RWPE2 (cell line): ENCODE measurements around the gene RPL10.

ENCODE experiments used
- ATAC-seq: fragments of 200-7000 bp; cut with Tn5 transposase; 3 replicates; pipeline ENCODE4 v1.9.1; 2021; ENCODE audit warnings: low read depth
- DNase-seq: peaks from one replicate; pipeline ENCODE4 v3.0.0-alpha.2; 2020; ENCODE audit warnings: low spot score
- H3K27ac ChIP-seq: fragments of 450-650 bp; 2 replicates; pipeline ENCODE4 v1.5.1; 2017; ENCODE audit warnings: mild to moderate bottlenecking; ENCODE audit not compliant: poor library complexity, severe bottlenecking
- H3K27me3 ChIP-seq: fragments of 250-450 bp; sonication (Bioruptor Pico); 2 replicates; pipeline ENCODE4 v1.5.1; 2021; ENCODE audit warnings: mild to moderate bottlenecking, moderate library complexity; ENCODE audit not compliant: insufficient read depth, poor library complexity, severe bottlenecking
- H3K36me3 ChIP-seq: fragments of 250-450 bp; sonication (Bioruptor Pico); 2 replicates; pipeline ENCODE4 v1.5.1; 2020; ENCODE audit warnings: low read depth, mild to moderate bottlenecking, moderate library complexity
- H3K4me1 ChIP-seq: fragments of 250-450 bp; sonication (Bioruptor Pico); 2 replicates; pipeline ENCODE4 v1.5.1; 2021; ENCODE audit warnings: mild to moderate bottlenecking, moderate library complexity; ENCODE audit not compliant: insufficient read depth, poor library complexity, severe bottlenecking
- H3K4me3 ChIP-seq: fragments of 250-450 bp; sonication (Bioruptor Pico); 2 replicates; pipeline ENCODE4 v1.5.1; 2021; ENCODE audit warnings: mild to moderate bottlenecking, moderate library complexity; ENCODE audit not compliant: severe bottlenecking
- H3K9me3 ChIP-seq: fragments of 250-450 bp; sonication (Bioruptor Pico); 2 replicates; pipeline ENCODE4 v1.5.1; 2021; ENCODE audit warnings: mild to moderate bottlenecking, moderate library complexity; ENCODE audit not compliant: severe bottlenecking
- TF ChIP-seq, protein P1 (sequence below): fragments of 450-650 bp; IDR thresholded peaks from one replicate; pipeline ENCODE4 v1.5.1; 2017; ENCODE audit warnings: mild to moderate bottlenecking, moderate library complexity; ENCODE audit not compliant: poor library complexity, severe bottlenecking

RPL10 gene

DNA sequence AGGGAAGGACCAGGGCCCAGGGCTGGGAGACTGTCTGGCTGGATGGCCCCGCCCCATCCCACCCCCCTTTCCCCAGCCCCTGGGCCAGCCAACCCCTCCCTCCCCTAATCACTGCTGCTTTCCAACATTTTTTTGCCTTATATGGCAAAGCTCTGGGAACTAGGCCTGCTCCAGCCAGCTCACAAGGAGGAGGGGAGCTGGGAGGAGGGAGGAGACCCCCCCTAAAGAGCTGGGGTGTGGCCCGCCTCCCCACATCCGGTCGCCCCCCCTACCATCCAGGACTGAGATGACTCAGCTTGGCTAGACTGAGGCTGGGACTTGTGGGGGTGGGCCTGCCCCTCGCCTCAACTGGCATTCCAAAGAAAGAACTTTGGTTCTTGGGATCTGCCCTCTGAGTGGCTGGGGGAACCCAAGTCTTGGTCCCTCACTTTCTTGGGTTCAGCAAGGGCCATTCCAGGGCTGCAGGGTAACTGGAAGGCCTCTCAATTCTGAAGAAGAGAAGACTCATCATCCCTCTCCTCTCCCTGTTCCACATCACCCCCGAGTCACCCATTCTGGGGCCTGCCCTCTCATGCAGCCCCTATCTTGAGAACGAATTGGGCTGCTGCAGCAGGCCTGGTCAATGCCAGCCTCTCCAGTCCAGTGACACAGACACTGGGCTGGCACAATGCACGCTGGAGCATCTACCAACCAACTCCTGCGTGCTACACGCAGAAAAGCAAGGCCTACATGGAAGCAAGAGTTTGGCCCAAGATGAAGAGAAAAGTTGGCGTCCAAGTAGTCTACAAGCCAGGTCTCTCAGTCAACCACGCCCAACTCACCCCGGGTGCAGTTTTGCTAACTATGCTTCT lies 28.5 kb upstream of the RPL10 start:
- TF ChIP-seq, protein P1, sequence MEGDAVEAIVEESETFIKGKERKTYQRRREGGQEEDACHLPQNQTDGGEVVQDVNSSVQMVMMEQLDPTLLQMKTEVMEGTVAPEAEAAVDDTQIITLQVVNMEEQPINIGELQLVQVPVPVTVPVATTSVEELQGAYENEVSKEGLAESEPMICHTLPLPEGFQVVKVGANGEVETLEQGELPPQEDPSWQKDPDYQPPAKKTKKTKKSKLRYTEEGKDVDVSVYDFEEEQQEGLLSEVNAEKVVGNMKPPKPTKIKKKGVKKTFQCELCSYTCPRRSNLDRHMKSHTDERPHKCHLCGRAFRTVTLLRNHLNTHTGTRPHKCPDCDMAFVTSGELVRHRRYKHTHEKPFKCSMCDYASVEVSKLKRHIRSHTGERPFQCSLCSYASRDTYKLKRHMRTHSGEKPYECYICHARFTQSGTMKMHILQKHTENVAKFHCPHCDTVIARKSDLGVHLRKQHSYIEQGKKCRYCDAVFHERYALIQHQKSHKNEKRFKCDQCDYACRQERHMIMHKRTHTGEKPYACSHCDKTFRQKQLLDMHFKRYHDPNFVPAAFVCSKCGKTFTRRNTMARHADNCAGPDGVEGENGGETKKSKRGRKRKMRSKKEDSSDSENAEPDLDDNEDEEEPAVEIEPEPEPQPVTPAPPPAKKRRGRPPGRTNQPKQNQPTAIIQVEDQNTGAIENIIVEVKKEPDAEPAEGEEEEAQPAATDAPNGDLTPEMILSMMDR = no peak
- H3K27me3 ChIP-seq = no peaks in the 10 kb centered on the region
- peak overlapping the region; percentile 56 for H3K4me3 ChIP-seq
- ATAC-seq (peak; percentile 16), DNase-seq (peak; percentile 87)
- peak overlapping the region; percentile 97 for H3K27ac ChIP-seq
- peaks cover 14% of the 10 kb centered on the region for H3K4me1 ChIP-seq
- peaks cover 55% of the 10 kb centered on the region for H3K36me3 ChIP-seq
- no peaks in the 10 kb centered on the region for H3K9me3 ChIP-seq

DNA sequence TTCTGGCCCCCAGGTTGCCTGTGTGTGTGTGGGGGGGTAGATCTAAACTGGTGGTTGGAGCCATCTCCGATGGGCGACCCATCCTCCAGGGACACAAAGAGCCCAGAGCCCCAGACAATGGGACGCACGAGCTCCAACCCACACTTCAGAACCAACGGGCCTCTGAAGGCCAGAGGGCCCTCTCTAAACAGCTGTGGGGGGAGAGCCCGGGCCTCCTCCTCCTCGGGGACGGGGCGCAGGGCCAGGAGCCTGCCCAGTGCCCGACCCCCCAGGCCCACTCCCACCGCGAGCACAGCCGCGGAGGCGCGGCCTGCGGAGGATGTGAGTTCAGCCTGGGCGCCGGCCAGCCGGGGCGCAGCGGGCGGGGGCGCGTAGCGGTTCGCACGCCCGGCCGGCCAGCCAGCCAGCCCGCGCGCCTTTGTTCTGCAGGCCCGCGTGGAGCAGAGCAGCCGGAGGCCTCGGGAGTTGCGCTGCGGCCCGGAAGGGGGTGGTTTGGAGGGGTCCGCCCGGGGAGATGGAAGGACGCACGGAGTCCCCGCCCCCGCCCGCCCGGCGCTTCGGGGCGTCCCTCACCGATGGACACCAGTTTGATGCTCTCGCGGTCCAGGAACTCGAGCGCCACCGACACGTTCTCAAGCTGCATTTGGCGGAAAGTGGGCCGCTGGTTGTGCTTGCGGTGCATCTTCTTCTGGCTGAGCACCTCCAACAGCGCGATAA lies 27.7 kb upstream of the RPL10 start:
- Histone ChIP-seq H3K9me3 (no peaks in the 10 kb centered on the region), H3K27ac (peak overlapping the region; percentile 97), H3K36me3 (peaks cover 47% of the 10 kb centered on the region), H3K4me3 (peak overlapping the region; percentile 56), H3K27me3 (no peaks in the 10 kb centered on the region), H3K4me1 (peaks cover 14% of the 10 kb centered on the region)
- ATAC-seq (no peak), DNase-seq (no peak)
- TF ChIP-seq, protein P1 = no peak

DNA sequence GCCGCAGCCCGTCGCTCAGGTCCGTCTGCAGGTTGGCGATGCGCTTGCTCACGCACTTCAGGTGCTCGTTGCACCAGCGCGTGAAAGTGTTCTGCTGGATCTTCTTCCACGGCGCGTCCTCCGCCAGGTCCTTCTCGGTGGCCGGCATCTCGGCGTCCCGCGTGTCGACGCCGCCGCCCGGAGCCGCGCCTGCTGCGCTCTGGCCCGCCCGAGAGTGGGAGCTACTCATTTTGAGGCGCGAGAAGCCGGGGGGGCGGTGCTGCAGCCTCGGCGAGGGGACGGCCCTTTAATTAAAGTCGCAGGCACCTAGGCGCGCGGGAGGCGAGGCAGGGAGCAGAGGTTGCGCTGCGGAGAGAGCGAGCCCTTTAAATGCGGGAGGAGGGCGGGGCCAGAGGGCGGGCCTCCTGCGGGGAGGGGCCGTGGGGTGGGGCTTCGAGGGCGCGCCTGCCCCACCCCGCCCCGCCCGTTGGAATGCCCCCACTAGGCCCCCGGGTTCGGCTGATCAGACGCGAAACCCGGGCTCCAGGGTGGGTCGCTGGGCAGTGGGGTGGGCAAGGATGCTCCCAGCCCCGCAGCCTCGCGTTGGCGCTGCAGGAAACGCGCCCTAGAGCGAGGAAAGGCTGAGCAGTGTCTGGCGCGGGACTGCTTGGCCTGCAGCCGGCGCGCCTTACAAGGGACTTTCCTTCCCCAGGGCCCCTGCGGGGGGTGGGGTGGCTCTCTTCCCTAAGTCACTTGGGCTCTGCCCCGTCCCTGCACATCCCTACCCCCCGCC lies 27.0 kb upstream of the RPL10 start:
- ATAC-seq (peak; percentile 35), DNase-seq (peak; percentile 92)
- Histone ChIP-seq H3K4me1 (peaks cover 14% of the 10 kb centered on the region), H3K4me3 (peak overlapping the region; percentile 56), H3K9me3 (no peaks in the 10 kb centered on the region), H3K36me3 (peaks cover 39% of the 10 kb centered on the region), H3K27me3 (no peaks in the 10 kb centered on the region), H3K27ac (peak overlapping the region; percentile 97)
- TF ChIP-seq, protein P1 = no peak

DNA sequence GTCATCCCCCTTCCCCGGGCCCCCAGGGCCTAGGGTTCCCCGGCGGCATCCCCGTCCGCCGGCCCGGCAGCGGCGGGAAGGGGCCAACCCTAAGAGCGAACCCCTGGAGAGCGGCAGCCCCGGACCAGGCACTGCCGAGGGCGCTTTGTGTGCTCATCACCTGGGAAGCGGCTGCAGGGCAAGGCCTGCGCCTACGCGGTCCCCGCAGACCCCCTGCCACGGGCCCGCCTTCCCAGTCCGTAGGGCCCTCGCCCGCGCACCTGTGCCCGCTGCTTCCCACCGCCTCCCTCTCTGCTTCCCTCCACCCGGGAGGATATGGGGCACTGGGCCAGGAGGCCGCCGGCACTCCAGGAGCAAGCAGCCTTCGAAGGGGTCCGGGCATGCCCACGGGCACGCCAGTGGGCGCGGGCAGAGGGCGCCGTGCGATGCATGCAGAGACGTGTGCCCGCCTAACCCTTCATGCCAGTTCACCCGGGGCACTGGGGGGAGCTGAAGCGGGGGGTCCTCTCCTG lies 26.3 kb upstream of the RPL10 start:
- Histone ChIP-seq H3K27ac (peak overlapping the region; percentile 97), H3K4me3 (peak overlapping the region; percentile 56), H3K27me3 (no peaks in the 10 kb centered on the region), H3K4me1 (peaks cover 14% of the 10 kb centered on the region), H3K36me3 (peaks cover 33% of the 10 kb centered on the region), H3K9me3 (no peaks in the 10 kb centered on the region)
- no peak for DNase-seq
- TF ChIP-seq, protein P1 = no peak
- peak; percentile 0; the same call in 1 of the 3 replicates for ATAC-seq
